Measurements from ENCODE around the gene DYDC2. TPM values are rescaled to one million over a fixed set of nuclear protein-coding genes. Genes with fewer than 3 reads are reported as not detected.

Gene DYDC2
- total and polyA plus RNA-seq, 2 experiments from 2014 or later: 8.1 to 9.0 TPM

- Mint-ChIP-seq H3K9me3 (no peaks in the 10 kb centered on the region; the same call in 2 of the 3 replicates), H3K36me3 (ENCODE audit: low read depth) (no peaks in the 10 kb centered on the region), H3K27ac (no peak overlapping the region), H3K4me3 (no peak overlapping the region), H3K27me3 (ENCODE audit: insufficient read depth, low read depth, poor library complexity) (peaks cover 15% of the 10 kb centered on the region), H3K4me1 (peaks cover 20% of the 10 kb centered on the region)
- ATAC-seq (no peak), DNase-seq (ENCODE audit: low spot score) (peak; percentile 28)
- peaks cover 29% of the 10 kb centered on the region for H3K27me3 ChIP-seq (ENCODE audit: insufficient read depth)
- H3K27ac ChIP-seq (ENCODE audit: low read depth): no peak overlapping the region
- H3K4me1 ChIP-seq (ENCODE audit: insufficient read depth): peaks cover 15% of the 10 kb centered on the region; the same call in 1 of the 2 replicates
- no peak overlapping the region for H3K4me3 ChIP-seq
- TF ChIP-seq POLR2AphosphoS5 (IDR thresholded peaks at IDR 0.05; ENCODE audit: low read depth): no peak
- TF ChIP-seq CREB1 (CRISPR knock-in tag; IDR thresholded peaks at IDR 0.05; ENCODE audit: low read depth): no peak
- TF ChIP-seq ZNF331 (CRISPR knock-in tag; IDR thresholded peaks at IDR 0.05; ENCODE audit: low read depth): no peak
- TF ChIP-seq ZNF114 (CRISPR knock-in tag; IDR thresholded peaks at IDR 0.05): no peak
- TF ChIP-seq STAT1 (IDR thresholded peaks at IDR 0.05; ENCODE audit: unreplicated experiment): no peak
- TF ChIP-seq JUNB (IDR thresholded peaks at IDR 0.05; ENCODE audit: unreplicated experiment): no peak
- no peak for TF ChIP-seq ETS1 (IDR thresholded peaks at IDR 0.05)
- TF ChIP-seq CTCF (conservative IDR thresholded peaks at IDR 0.05; ENCODE audit: low read depth in 2 of 2): no peak
- peaks cover 4% of the 10 kb centered on the region; the same call in 1 of the 2 replicates for H4K20me1 ChIP-seq (replicated peaks; ENCODE audit: insufficient read depth)
- H3K36me3 ChIP-seq (ENCODE audit: insufficient read depth): no peaks in the 10 kb centered on the region
- peaks cover 9% of the 10 kb centered on the region; the same call in 1 of the 2 replicates for H3K79me2 ChIP-seq (replicated peaks; ENCODE audit: insufficient read depth)
- no peaks in the 10 kb centered on the region for H3K9me2 ChIP-seq (ENCODE audit: insufficient read depth)
- H3F3A ChIP-seq (replicated peaks; ENCODE audit: low read depth): 0 out of 2 replicates have a peak, but pooled peaks cover 5% of the 10 kb centered on the region
- no peak overlapping the region for H3K4me2 ChIP-seq
- H2AFZ ChIP-seq: no peak overlapping the region
Observed at GRCh38 chr10:80405626-80406025, 49.0 kb downstream of the DYDC2 start.

GRCh38 chr10:80406204-80406603 is 49.6 kb downstream of the DYDC2 start:
- Histone ChIP-seq H2AFZ (no peak overlapping the region), H3K4me1 (ENCODE audit: insufficient read depth) (peaks cover 15% of the 10 kb centered on the region; the same call in 1 of the 2 replicates), H3K36me3 (ENCODE audit: insufficient read depth) (no peaks in the 10 kb centered on the region), H3K27ac (ENCODE audit: low read depth) (no peak overlapping the region), H3K27me3 (ENCODE audit: insufficient read depth) (peaks cover 29% of the 10 kb centered on the region), H3K79me2 (replicated peaks; ENCODE audit: insufficient read depth) (peaks cover 9% of the 10 kb centered on the region; the same call in 1 of the 2 replicates), H3F3A (replicated peaks; ENCODE audit: low read depth) (0 out of 2 replicates have a peak, but pooled peaks cover 5% of the 10 kb centered on the region), H4K20me1 (replicated peaks; ENCODE audit: insufficient read depth) (peaks cover 4% of the 10 kb centered on the region; the same call in 1 of the 2 replicates), H3K4me3 (no peak overlapping the region), H3K9me2 (ENCODE audit: insufficient read depth) (no peaks in the 10 kb centered on the region), H3K4me2 (no peak overlapping the region)
- Mint-ChIP-seq H3K4me3 (no peak overlapping the region), H3K9me3 (no peaks in the 10 kb centered on the region; the same call in 2 of the 3 replicates), H3K27me3 (ENCODE audit: insufficient read depth, low read depth, poor library complexity) (peaks cover 15% of the 10 kb centered on the region), H3K36me3 (ENCODE audit: low read depth) (peaks cover 4% of the 10 kb centered on the region; the same call in 1 of the 3 replicates), H3K4me1 (peaks cover 23% of the 10 kb centered on the region), H3K27ac (no peak overlapping the region)
- ATAC-seq (no peak), DNase-seq (ENCODE audit: low spot score) (no peak)
- TF ChIP-seq POLR2AphosphoS5 (IDR thresholded peaks at IDR 0.05; ENCODE audit: low read depth) (no peak), EZH2 (IDR thresholded peaks at IDR 0.05; ENCODE audit: low read depth, unreplicated experiment) (no peak), ZNF462 (CRISPR knock-in tag; IDR thresholded peaks at IDR 0.05) (no peak), ZNF114 (CRISPR knock-in tag; IDR thresholded peaks at IDR 0.05) (no peak)
